Gastrocnemius medialis (tissue), 4 donors: ENCODE data around the gene RIPOR3. TPM values are rescaled to one million over a fixed set of nuclear protein-coding genes. Genes with fewer than 3 reads are reported as not detected.
A peak's percentile ranks its signal among the peaks of the same experiment; 100 is the strongest.

Source experiments
- ATAC-seq, 2 donors: fragments of 150-250 bp; one replicate each; pipeline ENCODE4 v1.9.1; 2016
- DNase-seq, 2 donors: peaks; one replicate each; pipeline ENCODE4 v3.0.0-alpha.2; 2019
- H3K27ac ChIP-seq, 4 donors: fragments of 200-600 bp; sonication (generic); 1 replicate in 1 of 4; 2 replicates in 3 of 4; pipeline ENCODE4 v1.5.1; 2016 to 2018; ENCODE audit warnings: mild to moderate bottlenecking in 2 of 4, moderate library complexity in 1 of 4
- H3K27me3 ChIP-seq, 3 donors: fragments of 200-600 bp; sonication (generic) in 2 of 3; 1 replicate in 1 of 3; 2 replicates in 2 of 3; pipeline versions ENCODE4 v1.5.1 to v1.6.0; 2016 to 2019; ENCODE audit warnings: mild to moderate bottlenecking in 1 of 3, moderate library complexity in 1 of 3
- H3K36me3 ChIP-seq, 2 donors: fragments of 200-600 bp; sonication (generic) in 1 of 2; one replicate each; pipeline ENCODE4 v1.5.1; 2017 to 2018
- H3K4me1 ChIP-seq, 2 donors: fragments of 200-600 bp; sonication (generic) in 1 of 2; one replicate each; pipeline ENCODE4 v1.5.1; 2016 to 2017; ENCODE audit warnings: mild to moderate bottlenecking in 2 of 2
- H3K4me3 ChIP-seq, 4 donors: fragments of 200-600 bp; sonication (generic) in 3 of 4; 1 replicate in 1 of 4; 2 replicates in 3 of 4; pipeline ENCODE4 v1.5.1; 2016 to 2019; ENCODE audit warnings: mild to moderate bottlenecking in 2 of 4
- H3K9me3 ChIP-seq, 3 donors: fragments of 200-600 bp; sonication (generic) in 2 of 3; 1 replicate in 1 of 3; 2 replicates in 2 of 3; pipeline ENCODE4 v1.5.1; 2016 to 2019
- POLR2A ChIP-seq, 2 donors: fragments of 450-650 bp; IDR thresholded peaks; one replicate each; pipeline ENCODE4 v1.6.1; 2017; ENCODE audit warnings: antibody characterized with exemption in 2 of 2, mild to moderate bottlenecking in 2 of 2, moderate library complexity in 2 of 2
- in situ Hi-C, 4 donors: fragments of 200-750 bp; cut with MboI; loops; one replicate each; pipeline versions ENCODE4 v1.15.0 to v1.8.0; 2017; ENCODE audit warnings: low sequenced_read_pairs in 4 of 4
- intact Hi-C: fragments of 100-400 bp; cut with DNase I; formaldehyde crosslinking; loops from one replicate; pipeline ENCODE4 v1.15.1; 2023; ENCODE audit warnings: low total_unique reads
- total RNA-seq, 4 donors: library from RNA; depleted of rRNA; stranded (reverse); fragments of >200 nt; gene quantifications; one replicate each; pipeline versions ENCODE4 v1.1.0 to v1.2.3, GENCODE V29; 2016
- TF ChIP-seq, protein P1 (sequence below), 5 experiments: fragments of 450-650 bp in 3 of 5; fragments of 200-600 bp in 2 of 5; sonication (generic) in 2 of 5; IDR thresholded peaks in 4 of 5; conservative IDR thresholded peaks in 1 of 5; 1 replicate in 4 of 5; 2 replicates in 1 of 5; pipeline ENCODE4 v1.5.1; 2016 to 2019; ENCODE audit warnings: antibody characterized with exemption in 5 of 5, mild to moderate bottlenecking in 3 of 5, moderate library complexity in 3 of 5

The RIPOR3 gene
- total RNA-seq, 4 donors from 2014 or later = 5.3 to 12.5 (median 8.2) TPM

- intact Hi-C loops (loop anchor here (1.0 kb wide), 1 partner anchor 394 kb away; no protein-coding TSS in a partner anchor), in situ Hi-C loops (no loop called here)
- peaks cover 0 to 76% of the 10 kb centered on the region in 2 donors for H3K36me3 ChIP-seq
These were observed 111.2 kb downstream of the RIPOR3 start for GRCh38 chr20:50580016-50580747.

DNA sequence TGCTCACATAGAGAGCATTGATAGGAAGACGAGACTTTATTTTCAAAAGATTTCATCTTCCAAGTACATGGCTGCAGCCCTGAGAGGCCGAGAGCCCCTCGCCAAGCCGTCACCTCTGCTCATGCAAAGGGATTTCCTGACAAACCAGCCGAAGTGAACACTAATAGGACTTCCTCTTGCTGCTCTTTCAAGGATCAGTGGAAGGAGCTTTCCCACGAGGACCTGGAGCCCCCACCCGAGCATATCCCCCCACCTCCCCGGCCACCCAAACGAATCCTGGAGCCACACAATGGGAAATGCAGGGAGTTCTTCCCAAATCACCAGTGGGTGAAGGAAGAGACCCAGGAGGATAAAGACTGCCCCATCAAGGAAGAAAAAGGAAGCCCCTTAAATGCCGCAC is 111.8 kb downstream of the RIPOR3 start:
- no peaks in the 10 kb centered on the region for H3K9me3 ChIP-seq
- intact Hi-C loops (loop anchor here (2.0 to 10.0 kb wide), 4 partner anchors 97 to 467 kb away; partner anchors contain the start of gene UBE2V1), in situ Hi-C loops (loop anchor here (5.0 to 10.0 kb wide), 5 partner anchors 95 to 392 kb away; no protein-coding TSS in a partner anchor)
- peaks cover 0 to 76% of the 10 kb centered on the region in 2 donors for H3K36me3 ChIP-seq
- TF ChIP-seq, protein P1, sequence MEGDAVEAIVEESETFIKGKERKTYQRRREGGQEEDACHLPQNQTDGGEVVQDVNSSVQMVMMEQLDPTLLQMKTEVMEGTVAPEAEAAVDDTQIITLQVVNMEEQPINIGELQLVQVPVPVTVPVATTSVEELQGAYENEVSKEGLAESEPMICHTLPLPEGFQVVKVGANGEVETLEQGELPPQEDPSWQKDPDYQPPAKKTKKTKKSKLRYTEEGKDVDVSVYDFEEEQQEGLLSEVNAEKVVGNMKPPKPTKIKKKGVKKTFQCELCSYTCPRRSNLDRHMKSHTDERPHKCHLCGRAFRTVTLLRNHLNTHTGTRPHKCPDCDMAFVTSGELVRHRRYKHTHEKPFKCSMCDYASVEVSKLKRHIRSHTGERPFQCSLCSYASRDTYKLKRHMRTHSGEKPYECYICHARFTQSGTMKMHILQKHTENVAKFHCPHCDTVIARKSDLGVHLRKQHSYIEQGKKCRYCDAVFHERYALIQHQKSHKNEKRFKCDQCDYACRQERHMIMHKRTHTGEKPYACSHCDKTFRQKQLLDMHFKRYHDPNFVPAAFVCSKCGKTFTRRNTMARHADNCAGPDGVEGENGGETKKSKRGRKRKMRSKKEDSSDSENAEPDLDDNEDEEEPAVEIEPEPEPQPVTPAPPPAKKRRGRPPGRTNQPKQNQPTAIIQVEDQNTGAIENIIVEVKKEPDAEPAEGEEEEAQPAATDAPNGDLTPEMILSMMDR (IDR thresholded peaks at IDR 0.05 in 4 of 5, conservative IDR thresholded peaks at IDR 0.05 in 1 of 5) = no peak
- no peak for TF ChIP-seq POLR2A (IDR thresholded peaks at IDR 0.05)
- no peaks in the 10 kb centered on the region for H3K27me3 ChIP-seq
- no peak overlapping the region for H3K4me3 ChIP-seq
- ATAC-seq (no peak), DNase-seq (no peak)
- peak overlapping the region in 3 of 4 donors; percentile 89 to 96 (median 95) for H3K27ac ChIP-seq
- peaks cover 32 to 33% of the 10 kb centered on the region in 2 donors for H3K4me1 ChIP-seq

More at GRCh38 chr20:50580016-50580747, 111.2 kb downstream of the RIPOR3 start:
- peak in 1 of 2 donors; percentile 28 for ATAC-seq
- Histone ChIP-seq H3K4me3 (no peak overlapping the region), H3K27ac (peak overlapping the region in 3 of 4 donors; percentile 89 to 96 (median 95)), H3K4me1 (peaks cover 29% of the 10 kb centered on the region in 2 donors), H3K9me3 (no peaks in the 10 kb centered on the region), H3K27me3 (no peaks in the 10 kb centered on the region)
- DNase-seq = peak in 1 of 2 donors; percentile 77
- no peak for TF ChIP-seq POLR2A (IDR thresholded peaks at IDR 0.05)
- TF ChIP-seq, protein P1 (IDR thresholded peaks at IDR 0.05 in 4 of 5, conservative IDR thresholded peaks at IDR 0.05 in 1 of 5) = peak; percentile 80 to 92 (median 88)

- TF ChIP-seq POLR2A (IDR thresholded peaks at IDR 0.05) = no peak
- TF ChIP-seq, protein P1 (IDR thresholded peaks at IDR 0.05 in 4 of 5, conservative IDR thresholded peaks at IDR 0.05 in 1 of 5) = no peak
- DNase-seq (no peak), ATAC-seq (no peak)
- Histone ChIP-seq H3K27me3 (no peaks in the 10 kb centered on the region), H3K4me3 (no peak overlapping the region), H3K36me3 (peaks cover 0 to 76% of the 10 kb centered on the region in 2 donors), H3K9me3 (no peaks in the 10 kb centered on the region), H3K27ac (peak overlapping the region; percentile 89 to 96 (median 92)), H3K4me1 (peaks cover 39 to 41% of the 10 kb centered on the region in 2 donors)
- intact Hi-C loops (loop anchor here (2.0 to 10.0 kb wide), 4 partner anchors 96 to 466 kb away; partner anchors contain the start of gene UBE2V1), in situ Hi-C loops (loop anchor here (5.0 to 10.0 kb wide), 5 partner anchors 94 to 391 kb away; no protein-coding TSS in a partner anchor)
These were observed 112.6 kb downstream of the RIPOR3 start for GRCh38 chr20:50578778-50579165.

- H3K4me3 ChIP-seq = no peak overlapping the region
- TF ChIP-seq, protein P1 (IDR thresholded peaks at IDR 0.05 in 4 of 5, conservative IDR thresholded peaks at IDR 0.05 in 1 of 5) = no peak
- TF ChIP-seq POLR2A (IDR thresholded peaks at IDR 0.05) = no peak
- peak overlapping the region; percentile 89 to 96 (median 92) for H3K27ac ChIP-seq
- H3K27me3 ChIP-seq = no peaks in the 10 kb centered on the region
- no peak for ATAC-seq
- no peaks in the 10 kb centered on the region for H3K9me3 ChIP-seq
- DNase-seq = peak in 1 of 2 donors; percentile 10
- H3K36me3 ChIP-seq = peaks cover 0 to 70% of the 10 kb centered on the region in 2 donors
- in situ Hi-C loops (loop anchor here (5.0 to 10.0 kb wide), 5 partner anchors 93 to 391 kb away; no protein-coding TSS in a partner anchor), intact Hi-C loops (loop anchor here (2.0 to 10.0 kb wide), 4 partner anchors 95 to 466 kb away; partner anchors contain the start of gene UBE2V1)
- peaks cover 44 to 46% of the 10 kb centered on the region in 2 donors for H3K4me1 ChIP-seq
These were observed 113.1 kb downstream of the RIPOR3 start for GRCh38 chr20:50578061-50578777.
